Measurements from ENCODE around the gene VSTM5. TPM values are rescaled to one million over a fixed set of nuclear protein-coding genes. Genes with fewer than 3 reads are reported as not detected.
A peak's percentile ranks its signal among the peaks of the same experiment; 100 is the strongest.

Gene VSTM5
- total and polyA plus RNA-seq, 12 donors, result 0.07 to 0.55 (median 0.16) TPM; not detected in 5

GRCh38 chr11:93857413-93858120 is 7.1 kb upstream of the VSTM5 start:
- Histone ChIP-seq H3K36me3 (replicated peaks in 1 of 2) (no peaks in the 10 kb centered on the region), H3K27ac (peak overlapping the region in 1 of 5 donors; percentile 11), H3K27me3 (no peaks in the 10 kb centered on the region), H3K4me3 (no peak overlapping the region), H3K4me1 (replicated peaks in 1 of 2) (no peaks in the 10 kb centered on the region), H3K9me3 (replicated peaks in 1 of 3) (no peaks in the 10 kb centered on the region)
- WGBS, 4 donors, result 57 to 82% (median 74%) methylated on average over 3 of the region's 3 CpGs
- TF ChIP-seq CTCF (IDR thresholded peaks at IDR 0.05), result no peak
- TF ChIP-seq POLR2A (IDR thresholded peaks at IDR 0.05), result no peak
- intact Hi-C loops (cut with DNase I), result no loop called here
- no peak for DNase-seq

- intact Hi-C loops (cut with DNase I), result no loop called here
- 88 to 94% (median 92%) methylated on average over 5 of the region's 5 CpGs for WGBS, 4 donors
- Histone ChIP-seq H3K4me3 (no peak overlapping the region), H3K27me3 (no peaks in the 10 kb centered on the region), H3K4me1 (replicated peaks in 1 of 2) (peaks cover 0 to 3% of the 10 kb centered on the region in 2 donors), H3K36me3 (replicated peaks in 1 of 2) (no peaks in the 10 kb centered on the region), H3K27ac (no peak overlapping the region), H3K9me3 (replicated peaks in 1 of 3) (no peaks in the 10 kb centered on the region)
- no peak for DNase-seq
- TF ChIP-seq CTCF (IDR thresholded peaks at IDR 0.05), result no peak
- no peak for TF ChIP-seq POLR2A (IDR thresholded peaks at IDR 0.05)
Observed at GRCh38 chr11:93852242-93852641, 1.8 kb upstream of the VSTM5 start.

- intact Hi-C loops (cut with DNase I), result no loop called here
- Histone ChIP-seq H3K36me3 (replicated peaks in 1 of 2) (no peaks in the 10 kb centered on the region), H3K9me3 (replicated peaks in 1 of 3) (no peaks in the 10 kb centered on the region), H3K4me1 (replicated peaks in 1 of 2) (peaks cover 0 to 3% of the 10 kb centered on the region in 2 donors), H3K27me3 (no peaks in the 10 kb centered on the region), H3K4me3 (peak overlapping the region in 2 of 4 donors; percentile 57 to 69), H3K27ac (peak overlapping the region in 1 of 5 donors; percentile 29)
- no peak for TF ChIP-seq CTCF (IDR thresholded peaks at IDR 0.05)
- TF ChIP-seq POLR2A (IDR thresholded peaks at IDR 0.05), result no peak
- peak in 6 of 7 donors; percentile 17 to 33 (median 30) for DNase-seq
- 7 to 18% (median 11%) methylated on average over 28 to 67 of the region's 67 CpGs for WGBS, 4 donors
Observed at GRCh38 chr11:93849751-93850593, 446 bp downstream of the VSTM5 start.

- H3K36me3 ChIP-seq (replicated peaks in 1 of 2), result no peaks in the 10 kb centered on the region
- H3K9me3 ChIP-seq (replicated peaks in 1 of 3), result no peaks in the 10 kb centered on the region
- TF ChIP-seq CTCF (IDR thresholded peaks at IDR 0.05) (no peak), POLR2A (IDR thresholded peaks at IDR 0.05) (no peak)
- no peaks in the 10 kb centered on the region for H3K27me3 ChIP-seq
- H3K4me3 ChIP-seq, result no peak overlapping the region
- intact Hi-C loops (cut with DNase I), result no loop called here
- DNase-seq, result no peak
- H3K4me1 ChIP-seq (replicated peaks in 1 of 2), result peaks cover 0 to 3% of the 10 kb centered on the region in 2 donors
- H3K27ac ChIP-seq, result no peak overlapping the region
- WGBS, 4 donors, result 94 to 99% (median 97%) methylated on average over 5 of the region's 5 CpGs
Observed at GRCh38 chr11:93849201-93849600, 1.2 kb downstream of the VSTM5 start.

Data from adrenal gland (tissue), 12 donors.